ENCODE data around the gene MDH1B.
"Not testable (repeated sequence)": the region's sequence is repeated elsewhere in the genome, so short reads cannot be mapped to it uniquely, and the experiment has no call there.

MDH1B gene

GRCh38 chr2:206766057-206766930, 1.2 kb upstream of the MDH1B start:
- DNase-seq (ENCODE audit: low read depth in 2 of 2) = no peak

DNA sequence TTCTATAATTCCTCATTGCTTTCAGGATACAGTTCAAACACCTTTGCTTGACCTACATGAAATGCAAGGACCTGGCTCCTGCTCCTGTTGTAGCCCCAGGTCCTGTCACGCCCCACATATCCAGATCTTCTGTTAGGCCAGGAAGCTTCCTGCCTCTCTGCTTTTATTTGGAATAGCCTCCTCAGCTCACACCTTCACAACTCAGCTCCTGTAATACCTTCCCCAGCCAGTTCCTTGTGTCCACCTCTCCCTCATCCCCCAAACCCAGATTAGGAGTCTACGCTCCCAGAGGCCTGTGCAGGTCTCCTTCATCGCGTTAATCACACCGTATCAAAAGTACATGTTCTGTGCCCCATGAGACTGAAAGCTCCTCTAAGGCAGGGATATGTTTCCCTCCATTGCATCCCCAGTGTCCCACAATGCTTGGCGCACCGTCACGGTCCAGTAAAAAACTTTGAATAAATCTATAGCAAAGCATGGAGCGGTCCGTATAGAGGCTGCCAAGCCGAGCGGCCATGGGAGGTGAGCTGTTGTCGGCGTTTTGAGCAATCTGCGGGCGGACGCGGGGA, 371 bp downstream of the MDH1B start:
- DNase-seq (ENCODE audit: low read depth in 2 of 2) = no peak

- DNase-seq (ENCODE audit: low read depth in 2 of 2) = no peak
These were observed 8.3 kb downstream of the MDH1B start for GRCh38 chr2:206756816-206757215.

DNA sequence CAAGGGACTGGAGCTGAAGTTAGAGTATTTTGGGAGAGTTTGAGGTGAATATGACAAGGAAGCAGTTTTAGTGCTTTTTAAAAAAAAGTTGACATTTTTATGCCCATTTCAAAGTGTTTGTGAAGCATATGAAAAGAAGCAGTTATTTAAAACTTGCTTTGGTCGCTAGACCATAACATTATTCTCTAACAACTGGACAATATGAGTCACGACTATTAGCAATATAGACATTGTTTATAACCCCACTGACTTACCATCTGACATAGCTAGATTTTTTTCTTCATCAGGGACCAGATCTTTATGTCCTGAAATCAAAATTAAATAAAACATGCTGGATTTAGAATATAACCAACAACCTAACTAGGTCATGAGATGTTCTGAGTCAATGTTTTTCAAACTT, 24.3 kb downstream of the MDH1B start:
- no peak for DNase-seq (ENCODE audit: low read depth in 2 of 2)

DNA sequence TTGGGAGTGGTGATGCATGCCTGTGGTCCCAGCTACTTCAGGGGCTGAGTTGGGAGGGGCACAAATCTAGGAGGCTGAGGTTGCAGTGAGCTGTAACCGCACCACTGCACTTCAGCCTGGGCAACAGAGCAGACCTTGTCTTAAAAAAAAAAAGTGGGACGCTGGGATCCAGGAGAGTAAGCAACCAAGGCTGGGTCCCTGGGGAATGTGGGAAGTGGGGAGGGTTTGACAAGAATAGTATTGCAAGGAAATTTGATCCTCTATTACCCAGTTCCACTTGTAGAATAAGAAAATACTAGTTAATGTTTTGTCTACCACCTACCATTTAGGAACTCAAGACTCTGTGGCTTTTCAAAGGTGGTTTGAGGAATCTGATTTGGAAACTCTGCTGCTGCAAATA, 25.9 kb downstream of the MDH1B start:
- DNase-seq (ENCODE audit: low read depth in 2 of 2) = no peak

DNA sequence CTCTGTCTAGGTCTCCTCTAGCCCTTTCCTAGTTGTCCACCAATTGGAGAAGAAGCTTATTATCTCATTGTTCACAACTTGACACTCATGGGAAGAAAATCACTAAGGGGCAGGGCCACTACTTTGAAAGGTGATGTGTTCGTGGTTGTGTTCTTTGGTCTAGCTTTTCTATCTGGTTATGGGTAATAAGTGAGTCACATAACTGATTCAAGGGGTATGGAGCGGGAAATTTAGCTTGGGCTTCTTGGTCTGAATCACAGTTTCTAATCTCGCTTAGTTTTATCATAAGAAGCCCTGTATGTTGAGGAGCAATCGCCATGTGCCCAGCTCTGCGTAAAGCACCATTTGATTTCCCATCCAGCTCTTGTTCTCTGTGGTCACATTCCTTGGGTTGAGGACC, 28.2 kb downstream of the MDH1B start:
- no peak for DNase-seq (ENCODE audit: low read depth in 2 of 2)

DNA sequence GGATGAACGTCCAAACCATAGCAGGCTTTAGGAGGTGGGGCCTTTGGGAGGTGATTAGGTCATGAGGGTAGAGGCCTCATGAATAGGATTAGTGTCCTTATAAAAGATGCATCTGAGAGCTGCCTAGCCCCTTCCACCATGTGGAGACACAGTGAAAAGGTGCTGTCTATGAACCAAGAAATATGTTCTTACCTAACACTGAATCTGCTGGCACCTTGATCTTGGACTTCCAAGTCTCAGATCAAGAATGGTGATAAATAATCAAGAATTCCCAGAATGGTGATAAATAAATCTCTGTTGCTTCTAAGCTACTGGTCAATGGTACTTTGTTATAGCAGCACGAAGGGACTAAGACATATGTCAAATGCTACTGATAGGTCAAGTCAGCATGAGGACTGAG, 31.8 kb downstream of the MDH1B start:
- no peak for DNase-seq (ENCODE audit: low read depth in 2 of 2)

DNA sequence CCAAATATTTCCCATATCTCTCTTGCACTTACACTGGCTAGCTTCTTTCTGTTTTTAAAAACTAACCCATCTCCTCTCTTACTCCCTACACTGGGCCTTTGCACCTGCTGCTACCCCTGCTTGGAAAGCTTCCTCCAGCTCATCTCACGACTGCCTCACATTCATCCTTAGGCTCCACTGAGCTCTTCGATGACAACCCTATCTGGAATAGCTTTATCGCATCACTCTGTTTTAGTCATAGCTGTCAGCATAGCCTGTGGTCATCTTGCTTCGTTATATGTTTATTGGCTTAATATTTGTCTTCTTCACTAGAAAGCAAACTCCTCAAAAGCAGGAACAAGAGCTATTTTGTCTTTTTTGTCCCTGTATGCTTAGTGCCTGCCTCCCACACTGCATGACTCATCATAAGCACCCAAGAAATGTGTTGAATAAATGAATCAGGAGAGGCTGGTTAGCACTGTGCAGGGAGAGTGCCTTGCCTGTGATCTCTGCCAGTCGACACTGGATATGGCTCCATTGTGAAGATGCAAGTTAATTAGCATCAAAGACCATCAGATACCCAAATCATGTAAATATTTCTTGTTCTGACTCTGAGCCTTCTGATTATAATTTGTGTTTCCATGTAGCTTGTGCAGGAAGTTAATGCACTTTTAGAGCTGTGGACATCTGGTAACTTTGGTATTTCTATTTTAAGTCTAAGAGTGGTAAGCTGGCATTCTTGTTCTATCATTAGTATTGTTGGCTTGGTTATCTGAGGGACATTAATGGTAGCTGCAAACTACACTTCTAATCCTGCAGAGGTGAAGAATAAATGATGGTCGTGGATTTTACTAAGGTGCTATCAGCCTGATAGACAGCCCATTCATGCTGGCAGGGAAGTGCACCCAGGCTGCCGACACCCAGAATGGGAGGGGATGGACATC, 36.6 kb downstream of the MDH1B start:
- no peak for DNase-seq (ENCODE audit: low read depth in 2 of 2)

DNA sequence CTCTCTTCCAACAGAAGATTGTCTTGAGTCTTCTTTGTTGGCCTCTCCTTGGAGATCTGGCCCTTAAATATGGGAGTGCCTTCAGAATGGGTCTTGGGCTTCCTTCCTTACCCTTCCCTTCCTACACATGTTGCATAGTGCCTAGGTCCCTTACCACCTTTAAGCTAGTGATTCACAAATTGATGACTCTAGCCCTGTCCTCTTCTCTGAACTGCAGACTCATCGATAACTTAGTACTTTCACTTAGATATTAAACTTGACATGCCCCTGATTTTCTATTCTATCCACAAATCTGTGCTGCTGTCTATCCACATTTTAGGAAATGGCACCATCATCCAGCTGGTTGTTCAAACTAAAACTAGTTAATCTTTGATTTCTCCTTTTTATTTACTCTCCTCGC, 37.8 kb downstream of the MDH1B start:
- DNase-seq (ENCODE audit: low read depth in 2 of 2) = no peak

GRCh38 chr2:206723288-206723687, 41.8 kb downstream of the MDH1B start:
- DNase-seq (ENCODE audit: low read depth in 2 of 2) = no peak

DNA sequence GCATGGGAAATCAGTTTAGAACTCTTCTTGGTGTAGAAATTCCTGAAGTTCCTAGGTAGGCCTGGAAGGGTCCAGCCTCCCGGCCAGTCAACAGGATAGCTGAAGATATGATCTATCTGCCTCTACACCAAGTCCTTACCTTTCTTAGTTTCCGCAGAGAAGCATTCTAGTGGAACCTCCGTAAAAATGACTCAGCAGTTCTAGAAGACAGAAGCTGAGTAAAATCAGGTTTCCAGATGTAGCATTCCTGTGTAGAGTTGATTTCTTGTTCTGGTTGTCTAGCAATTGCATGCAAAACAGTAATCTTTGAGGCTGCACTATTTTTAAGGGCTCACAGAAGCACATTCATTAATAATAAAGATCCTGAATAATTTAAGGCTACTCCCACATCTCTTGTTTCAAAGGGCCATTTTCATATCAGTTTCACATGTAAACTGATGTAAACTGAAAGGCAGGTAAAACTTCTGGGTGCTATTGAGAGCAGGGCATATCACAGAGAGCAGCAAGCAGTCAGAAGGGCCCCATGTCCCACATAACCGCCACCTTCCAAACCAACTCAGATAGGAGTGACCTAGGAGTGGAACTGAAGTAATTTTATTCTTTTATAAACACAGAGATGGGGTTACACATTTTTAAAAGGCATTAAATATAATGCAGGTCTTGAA, 43.7 kb downstream of the MDH1B start:
- DNase-seq (ENCODE audit: low read depth in 2 of 2) = no peak

DNA sequence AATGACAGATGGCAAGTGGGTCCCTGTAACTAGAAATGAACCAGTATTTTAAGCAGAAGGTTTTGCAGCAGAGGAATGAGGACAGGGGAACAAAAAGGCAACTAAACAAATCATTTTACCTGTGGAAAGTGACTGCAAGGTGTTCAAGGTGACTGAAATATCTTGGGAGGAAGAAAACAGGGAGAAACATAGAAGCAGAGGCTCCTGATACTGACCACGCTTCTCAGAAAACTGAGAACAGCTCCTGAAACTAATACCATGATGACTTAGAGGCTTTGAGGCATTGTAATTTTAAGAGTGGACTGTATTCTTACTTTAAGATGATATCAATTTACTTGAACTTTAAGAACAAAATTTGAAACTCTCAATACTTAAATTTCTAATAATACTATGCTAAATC, 46.8 kb downstream of the MDH1B start, which contains the start of gene DYTN:
Gene DYTN (minus strand): TSS at position 101 of the 400 bp plus-strand sequence. CDS start 117 bp downstream, outside the sequence.
- DNase-seq (ENCODE audit: low read depth in 2 of 2) = no peak

- DNase-seq (ENCODE audit: low read depth in 2 of 2) = no peak
These were observed 48.5 kb downstream of the MDH1B start for GRCh38 chr2:206716623-206717022.

DNA sequence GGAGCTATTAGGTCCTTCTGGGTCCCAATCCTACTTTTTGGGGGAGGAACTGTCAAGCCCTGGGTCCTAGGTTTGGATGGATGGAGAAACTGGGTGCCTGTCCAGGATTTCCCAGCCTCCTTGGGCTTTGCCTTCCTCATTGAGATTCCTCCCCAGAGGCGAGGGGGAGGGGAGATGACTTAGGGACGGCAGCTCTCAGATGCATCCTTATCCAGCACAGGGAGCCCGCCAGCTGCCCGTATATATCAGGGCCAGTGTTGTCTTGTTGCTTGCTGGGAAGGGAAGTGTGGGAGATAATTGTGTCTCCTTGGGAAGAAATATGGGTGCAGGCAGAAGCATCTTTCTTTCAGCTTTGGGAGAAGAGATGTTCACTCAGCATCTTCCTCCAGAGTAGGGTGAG, 49.9 kb downstream of the MDH1B start:
- DNase-seq (ENCODE audit: low read depth in 2 of 2) = not testable (repeated sequence)

DNA sequence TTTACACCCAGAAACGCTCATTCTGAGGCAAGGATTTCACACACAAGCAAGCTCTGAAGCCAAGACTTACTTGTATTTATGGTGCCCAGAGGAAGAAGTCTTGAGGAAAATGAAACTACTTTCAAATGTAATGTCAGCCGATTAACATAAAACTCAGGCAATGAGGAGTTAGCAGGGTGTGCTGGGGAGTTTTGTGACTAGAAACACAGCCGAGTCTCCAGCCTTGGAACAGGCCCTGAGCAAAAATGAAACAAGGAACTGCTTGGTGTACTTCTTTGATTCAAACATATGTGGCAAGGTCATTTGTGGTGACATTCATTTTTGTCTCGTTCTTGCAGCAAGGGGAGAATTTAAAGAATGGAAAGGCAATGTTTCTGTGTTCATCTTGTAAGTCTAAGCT, 51.4 kb downstream of the MDH1B start:
- no peak for DNase-seq (ENCODE audit: low read depth in 2 of 2)

DNA sequence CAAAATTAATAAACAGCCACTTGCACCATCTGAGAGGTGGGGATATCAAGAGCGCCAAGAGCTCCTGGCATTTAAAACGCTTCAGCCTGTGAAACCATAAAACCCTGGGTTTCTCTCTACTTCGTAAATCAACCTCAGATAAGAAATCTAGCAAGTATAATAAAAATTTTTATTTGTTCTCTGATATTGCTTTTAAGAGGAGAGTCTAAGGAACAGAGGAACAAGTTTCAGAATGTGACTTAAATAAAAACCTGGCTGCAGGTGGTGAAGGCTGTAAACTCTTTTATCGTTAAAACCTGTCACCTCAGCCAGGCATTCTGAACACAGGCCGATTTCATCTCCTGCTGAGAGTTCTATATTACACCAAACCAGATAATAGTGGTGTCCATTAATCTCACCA, 56.8 kb downstream of the MDH1B start:
- DNase-seq (ENCODE audit: low read depth in 2 of 2) = no peak

DNA sequence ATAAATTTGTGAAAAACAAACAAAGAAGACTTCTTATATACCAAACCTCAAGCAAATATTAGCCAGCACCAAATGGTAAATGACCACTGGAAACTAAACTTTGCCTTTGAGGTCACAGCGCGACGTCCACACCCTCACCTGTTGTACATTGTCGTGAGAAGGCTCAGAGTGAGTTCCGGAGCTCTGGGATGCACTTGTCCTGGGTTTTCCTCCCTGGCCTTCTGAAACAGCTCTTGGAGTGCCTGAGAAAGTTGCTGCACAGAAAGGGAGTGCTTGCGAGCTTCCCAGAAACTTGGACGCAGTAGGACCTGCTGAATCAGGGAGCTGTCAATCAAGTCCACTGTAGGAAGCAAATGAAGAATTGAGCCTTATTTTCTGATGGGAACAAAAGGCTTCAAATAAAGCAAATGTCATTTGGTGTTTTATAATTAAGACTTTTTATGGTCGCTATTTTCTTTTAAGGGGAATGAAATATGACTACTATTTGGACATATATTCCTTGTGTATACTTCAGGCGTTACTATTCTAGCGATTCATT, 57.9 kb downstream of the MDH1B start:
- DNase-seq (ENCODE audit: low read depth in 2 of 2) = no peak

GRCh38 chr2:206701952-206702605, 63.0 kb downstream of the MDH1B start:
- no peak for DNase-seq (ENCODE audit: low read depth in 2 of 2)

DNA sequence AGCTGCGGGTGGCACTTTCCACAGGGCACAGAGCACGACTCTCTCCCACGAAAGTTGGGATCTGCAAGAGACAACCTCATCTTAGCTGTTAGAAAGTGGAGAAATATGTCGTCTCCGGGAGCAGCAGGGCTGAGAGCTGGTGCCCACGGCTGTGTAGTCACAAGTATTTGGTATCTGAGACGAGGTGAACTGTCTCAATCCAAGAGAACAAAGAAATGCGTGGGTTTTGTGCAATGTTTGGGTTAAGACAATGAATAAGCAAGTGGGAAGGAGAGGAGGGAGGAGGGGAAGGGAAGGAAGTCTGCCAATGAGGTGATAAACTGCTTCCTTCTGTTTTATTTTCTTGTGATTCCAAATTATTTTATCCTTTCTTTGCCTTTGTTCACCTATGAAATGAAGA, 65.0 kb downstream of the MDH1B start:
- DNase-seq (ENCODE audit: low read depth in 2 of 2) = no peak

DNA sequence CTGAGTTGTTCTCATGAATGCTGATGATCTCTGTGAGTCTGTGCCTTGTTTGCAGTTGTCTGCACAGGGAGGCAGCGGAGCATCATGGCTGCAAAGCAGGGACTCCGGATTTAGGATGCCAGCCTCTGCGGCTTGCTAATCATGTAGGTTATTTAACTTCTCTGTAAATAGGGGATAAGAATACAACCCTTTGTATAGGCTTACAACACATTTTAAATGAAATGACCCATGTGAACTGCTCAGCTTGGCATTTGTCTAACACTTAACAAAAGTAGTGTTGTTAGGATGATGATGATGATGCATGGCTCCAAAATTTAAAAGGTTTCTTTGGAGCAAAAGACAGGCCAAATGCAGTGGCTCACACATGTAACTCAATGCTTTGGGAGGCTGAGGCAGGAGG, 66.3 kb downstream of the MDH1B start:
- no peak for DNase-seq (ENCODE audit: low read depth in 2 of 2)

DNA sequence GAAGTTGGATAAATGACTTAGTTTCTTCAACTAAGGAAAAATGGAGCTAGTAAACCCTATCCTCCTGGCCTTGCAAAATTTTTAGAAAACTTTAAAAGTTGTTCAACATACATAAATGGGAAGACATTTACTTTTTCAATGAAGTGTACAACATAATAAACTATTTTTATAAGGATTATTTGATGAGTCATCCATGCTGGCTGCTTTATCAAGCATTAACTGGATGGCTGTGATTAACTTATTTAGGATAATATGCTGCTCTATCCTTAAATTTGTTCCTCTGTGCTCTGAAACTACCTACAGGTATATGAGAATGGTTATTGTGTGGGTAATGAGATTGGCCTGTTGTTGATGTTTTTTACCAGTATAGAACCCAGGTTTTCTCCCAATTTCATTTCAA, 68.2 kb downstream of the MDH1B start:
- DNase-seq (ENCODE audit: low read depth in 2 of 2) = no peak
